Transverse colon (tissue), 4 donors: Measurements from ENCODE around the gene CFAP221. TPM values are rescaled to one million over a fixed set of nuclear protein-coding genes. Genes with fewer than 3 reads are reported as not detected.
A peak's percentile ranks its signal among the peaks of the same experiment; 100 is the strongest.

ENCODE experiments used
- DNase-seq: peaks from one replicate; pipeline ENCODE4 v3.0.0-alpha.2; 2019
- H3K27ac ChIP-seq, 4 donors: fragments of 200-600 bp; sonication (generic); 2 replicates each; pipeline ENCODE4 v1.5.1; 2016 to 2018; ENCODE audit warnings: inconsistent platforms in 4 of 4
- H3K27me3 ChIP-seq: fragments of 200-600 bp; sonication (generic); 2 replicates; pipeline ENCODE4 v1.5.1; 2017; ENCODE audit warnings: inconsistent platforms
- H3K36me3 ChIP-seq, 4 donors: fragments of 200-600 bp; sonication (generic); 2 replicates each; pipeline ENCODE4 v1.5.1; 2017 to 2019; ENCODE audit warnings: inconsistent platforms in 4 of 4
- H3K4me1 ChIP-seq, 4 donors: fragments of 200-600 bp; sonication (generic); 2 replicates each; pipeline ENCODE4 v1.5.1; 2017 to 2020; ENCODE audit warnings: inconsistent platforms in 4 of 4
- H3K4me3 ChIP-seq, 4 donors: fragments of 200-600 bp; sonication (generic); 1 replicate in 1 of 4; 2 replicates in 3 of 4; pipeline versions ENCODE4 v1.5.1 to v1.6.1; 2017 to 2019; ENCODE audit warnings: inconsistent platforms in 4 of 4
- H3K9me3 ChIP-seq, 2 donors: fragments of 200-600 bp; sonication (generic); 2 replicates each; pipeline ENCODE4 v1.5.1; 2017 to 2019; ENCODE audit warnings: inconsistent platforms in 2 of 2
- CTCF ChIP-seq, 5 experiments: fragments of 200-600 bp in 3 of 5; fragments of 450-650 bp in 2 of 5; sonication (generic) in 3 of 5; IDR thresholded peaks; 1 replicate in 2 of 5; 2 replicates in 3 of 5; pipeline ENCODE4 v1.5.1; 2016 to 2017; ENCODE audit warnings: antibody characterized with exemption in 5 of 5, inconsistent platforms in 3 of 5, mild to moderate bottlenecking in 2 of 5, moderate library complexity in 1 of 5
- EP300 ChIP-seq: sonication (generic); formaldehyde crosslinking; IDR thresholded peaks from one replicate; pipeline ENCODE4 v1.6.1; 2017; ENCODE audit warnings: antibody characterized with exemption, low read depth
- POLR2A ChIP-seq: fragments of 450-650 bp; IDR thresholded peaks from one replicate; pipeline ENCODE4 v1.6.1; 2016; ENCODE audit warnings: antibody characterized with exemption, mild to moderate bottlenecking, moderate library complexity
- POLR2AphosphoS5 ChIP-seq, 3 donors: sonication (generic); formaldehyde crosslinking; IDR thresholded peaks; one replicate each; pipeline ENCODE4 v1.6.1; 2016; ENCODE audit warnings: antibody characterized with exemption in 3 of 3
- WGBS, 2 donors: methylation state at CpG; one replicate each; pipeline ENCODE4 v1.1.5; 2018; ENCODE audit warnings: low coverage in 1 of 2; 5-methylcytosine and 5-hydroxymethylcytosine counted together
- in situ Hi-C, 4 donors: fragments of 200-750 bp; cut with MboI; loops; one replicate each; pipeline versions ENCODE4 v1.15.0 to v1.15.1; 2017; ENCODE audit warnings: low sequenced_read_pairs in 3 of 4, low pct_ligation_motif_present in 1 of 4, low pct_unique_long_range_greater_than_20kb in 1 of 4
- intact Hi-C: fragments of 100-400 bp; cut with DNase I; formaldehyde crosslinking; loops from one replicate; pipeline ENCODE4 v1.15.1; 2023; ENCODE audit warnings: low total_unique reads
- total RNA-seq, 4 donors: library from RNA; depleted of rRNA; stranded (reverse); fragments of >200 nt; gene quantifications; one replicate each; pipeline ENCODE4 v1.1.0, GENCODE V29; 2016

CFAP221 gene
- total RNA-seq: not detected

GRCh38 chr2:119544075-119544938 lies at the start of gene CFAP221:
Gene CFAP221 (plus strand): TSS chr2:119544449. CDS start chr2:119546132, 1,683 bp downstream.
- intact Hi-C loops: no loop called here

GRCh38 chr2:119495948-119496347 lies 48.3 kb upstream of the CFAP221 start:
- Histone ChIP-seq H3K9me3 (peaks cover 5 to 10% of the 10 kb centered on the region in 2 donors), H3K36me3 (no peaks in the 10 kb centered on the region), H3K27me3 (no peaks in the 10 kb centered on the region), H3K27ac (no peak overlapping the region), H3K4me3 (no peak overlapping the region), H3K4me1 (peaks cover 0 to 10% (median 8%) of the 10 kb centered on the region in 4 donors)
- intact Hi-C loops (no loop called here), in situ Hi-C loops (loop anchor here in 1 of 4 donors (25.0 kb wide), 1 partner anchor 609 kb away; no protein-coding TSS in a partner anchor)
- WGBS, 2 donors: 78% methylated on average over 2 of the region's 2 CpGs; no CpG with 5 or more reads in 1 of the 2 donors
- no peak for DNase-seq
- no peak for TF ChIP-seq EP300
- TF ChIP-seq POLR2A: no peak
- TF ChIP-seq CTCF (IDR thresholded peaks at IDR 0.05): no peak

More at GRCh38 chr2:119544075-119544938, at the start of gene CFAP221:
- Histone ChIP-seq H3K9me3 (no peaks in the 10 kb centered on the region), H3K4me3 (peak within 1 kb of the TSS; percentile 19 to 60 (median 48)), H3K36me3 (no peaks in the 10 kb centered on the region), H3K27me3 (peaks cover 23% of the 10 kb centered on the region), H3K27ac (peak within 1 kb of the TSS in 2 of 4 donors; percentile 24 to 34), H3K4me1 (peaks cover 0 to 11% (median 7%) of the 10 kb centered on the region in 4 donors)
- peak; percentile 74 for DNase-seq
- in situ Hi-C loops: no loop called here
- TF ChIP-seq POLR2AphosphoS5 (IDR thresholded peaks at IDR 0.05) (no peak), EP300 (no peak), POLR2A (no peak), CTCF (IDR thresholded peaks at IDR 0.05) (no peak)
- WGBS, 2 donors: 0 to 17% methylated on average over 11 to 77 of the region's 89 CpGs

- TF ChIP-seq EP300 (no peak), POLR2A (no peak), POLR2AphosphoS5 (IDR thresholded peaks at IDR 0.05) (no peak), CTCF (IDR thresholded peaks at IDR 0.05) (no peak)
- no peak for DNase-seq
- Histone ChIP-seq H3K4me3 (no peak overlapping the region), H3K4me1 (peaks cover 0 to 9% (median 7%) of the 10 kb centered on the region in 4 donors), H3K36me3 (no peaks in the 10 kb centered on the region), H3K27ac (no peak overlapping the region), H3K9me3 (peaks cover 6 to 12% of the 10 kb centered on the region in 2 donors), H3K27me3 (no peaks in the 10 kb centered on the region)
- in situ Hi-C loops: loop anchor here in 1 of 4 donors (25.0 kb wide), 1 partner anchor 609 kb away; no protein-coding TSS in a partner anchor
- intact Hi-C loops: no loop called here
- 38 to 70% methylated on average over 2 to 4 of the region's 4 CpGs for WGBS, 2 donors
These were observed 47.6 kb upstream of the CFAP221 start for GRCh38 chr2:119496682-119497081.

- WGBS, 2 donors: 61 to 73% methylated on average over 6 of the region's 6 CpGs
- in situ Hi-C loops: no loop called here
- no peaks in the 10 kb centered on the region for H3K9me3 ChIP-seq
- no peaks in the 10 kb centered on the region for H3K4me1 ChIP-seq
- no peaks in the 10 kb centered on the region for H3K36me3 ChIP-seq
- TF ChIP-seq POLR2AphosphoS5 (IDR thresholded peaks at IDR 0.05): no peak
- TF ChIP-seq EP300: no peak
- TF ChIP-seq POLR2A: no peak
- TF ChIP-seq CTCF (IDR thresholded peaks at IDR 0.05): no peak
- no peaks in the 10 kb centered on the region for H3K27me3 ChIP-seq
- intact Hi-C loops: loop anchor here (5.0 kb wide), 1 partner anchor 1834 kb away; no protein-coding TSS in a partner anchor
- no peak overlapping the region for H3K4me3 ChIP-seq
- DNase-seq: no peak
- no peak overlapping the region for H3K27ac ChIP-seq
These were observed 35.5 kb upstream of the CFAP221 start for GRCh38 chr2:119508756-119509155.
